H7 (cell line): ENCODE data around the gene C1QA. TPM values are rescaled to one million over a fixed set of nuclear protein-coding genes. Genes with fewer than 3 reads are reported as not detected.

ENCODE experiments used
- DNase-seq: peaks from one replicate; pipeline ENCODE4 v3.0.0; 2012
- H3K27me3 ChIP-seq: 2 replicates; pipeline ENCODE4 v1.6.0; 2011; ENCODE audit warnings: mild to moderate bottlenecking, low read length; ENCODE audit not compliant: control insufficient read depth, insufficient read depth
- H3K36me3 ChIP-seq: replicated peaks from 2 replicates; pipeline ENCODE4 v1.5.1; 2011; ENCODE audit warnings: low read length; ENCODE audit not compliant: control insufficient read depth, insufficient read depth
- H3K4me3 ChIP-seq: 2 replicates; pipeline ENCODE4 v1.5.1; 2011; ENCODE audit warnings: low read depth, mild to moderate bottlenecking, control low read depth, low read length, moderate library complexity; ENCODE audit not compliant: insufficient read depth
- total RNA-seq: library from RNA; depleted of rRNA; stranded (reverse); fragments of >200 nt; shearing (Covaris generic); gene quantifications from 2 replicates; pipeline ENCODE4 v1.2.3, GENCODE V29; 2014

Gene C1QA
- total RNA-seq, 1 experiment from 2014 or later, result not detected

- Histone ChIP-seq H3K36me3 (no peaks in the 10 kb centered on the region), H3K4me3 (no peak overlapping the region), H3K27me3 (no peaks in the 10 kb centered on the region; the same call in 1 of the 2 replicates)
- peak; percentile 75 for DNase-seq
These were observed 11.0 kb upstream of the C1QA start for GRCh38 chr1:22625262-22625925.

DNA sequence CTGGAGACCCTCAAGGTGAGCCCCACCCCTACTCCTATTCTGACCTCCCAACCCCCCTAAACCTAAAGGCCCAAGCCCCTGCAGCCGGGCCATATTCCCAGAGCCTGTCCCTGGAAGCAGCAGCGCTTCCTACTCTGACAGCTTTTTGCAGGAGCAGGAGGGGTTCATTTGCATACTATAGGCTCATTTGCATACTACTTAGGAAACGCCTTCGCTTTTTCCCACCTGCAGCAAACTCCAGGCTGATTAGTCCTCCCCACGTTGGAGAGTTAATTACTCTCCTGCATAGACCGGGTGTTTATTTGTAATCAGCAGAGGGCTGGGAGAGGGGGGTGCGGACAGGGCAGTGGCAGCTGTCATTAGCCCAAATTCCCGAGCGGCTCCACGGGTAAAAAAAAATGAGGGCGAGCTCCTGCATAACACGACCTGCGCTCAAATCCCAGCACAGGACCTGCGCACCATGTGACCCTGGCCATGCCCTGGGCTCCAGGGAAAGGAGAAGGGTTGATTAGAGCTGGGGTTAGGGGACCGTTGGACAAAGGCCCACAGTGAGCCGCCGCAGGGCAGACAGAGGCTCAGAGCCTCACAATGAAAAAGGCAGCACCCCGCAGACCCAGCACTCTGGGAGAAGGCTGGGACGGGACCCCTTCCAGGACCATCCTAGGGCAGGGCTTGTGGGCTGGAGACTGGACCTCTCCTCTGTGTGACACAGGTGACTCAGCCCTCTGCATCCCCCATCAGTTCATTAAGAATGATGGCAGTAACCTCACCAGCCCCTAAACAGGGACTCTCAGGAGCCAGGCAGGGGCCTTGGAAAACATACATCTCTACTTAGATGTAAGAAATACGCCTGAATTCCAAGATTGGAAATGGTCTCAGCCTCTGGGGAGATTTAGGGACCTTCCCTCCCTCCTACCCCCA is 9.9 kb upstream of the C1QA start:
- H3K36me3 ChIP-seq, result no peaks in the 10 kb centered on the region
- H3K4me3 ChIP-seq, result no peak overlapping the region
- DNase-seq, result peak; percentile 75
- no peaks in the 10 kb centered on the region; the same call in 1 of the 2 replicates for H3K27me3 ChIP-seq

DNA sequence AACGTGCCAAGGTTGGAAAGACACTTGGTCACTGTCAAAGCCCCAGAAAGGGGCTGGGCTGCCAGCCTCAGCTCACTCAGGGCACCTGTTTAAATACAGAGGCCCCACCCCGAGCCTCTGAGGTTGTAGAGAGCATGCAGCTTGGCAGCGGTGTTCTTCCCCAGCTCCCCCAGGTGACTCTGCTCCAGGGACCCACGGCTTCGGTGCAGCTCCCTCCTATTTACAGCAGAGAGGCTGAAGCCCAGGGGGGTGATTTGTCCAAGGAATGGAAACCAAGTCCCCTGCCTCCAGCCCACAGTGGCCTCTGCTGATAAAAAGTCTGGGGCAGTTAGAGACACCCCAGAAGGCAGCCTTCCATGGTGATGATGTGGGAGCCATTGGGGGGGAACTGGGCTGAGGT is 9.1 kb upstream of the C1QA start:
- Histone ChIP-seq H3K27me3 (no peaks in the 10 kb centered on the region; the same call in 1 of the 2 replicates), H3K4me3 (no peak overlapping the region), H3K36me3 (no peaks in the 10 kb centered on the region)
- no peak for DNase-seq

- no peak overlapping the region for H3K4me3 ChIP-seq
- H3K27me3 ChIP-seq, result no peaks in the 10 kb centered on the region; the same call in 1 of the 2 replicates
- DNase-seq, result no peak
These were observed 7.6 kb upstream of the C1QA start for GRCh38 chr1:22628698-22629444.

GRCh38 chr1:22629886-22630285 is 6.5 kb upstream of the C1QA start:
- Histone ChIP-seq H3K4me3 (no peak overlapping the region), H3K36me3 (no peaks in the 10 kb centered on the region), H3K27me3 (no peaks in the 10 kb centered on the region; the same call in 1 of the 2 replicates)
- peak; percentile 72 for DNase-seq

More at GRCh38 chr1:22628698-22629444, 7.6 kb upstream of the C1QA start:
- H3K36me3 ChIP-seq, result no peaks in the 10 kb centered on the region

GRCh38 chr1:22633697-22634463 is 2.5 kb upstream of the C1QA start:
- no peak for DNase-seq
- H3K27me3 ChIP-seq, result no peaks in the 10 kb centered on the region
- no peaks in the 10 kb centered on the region for H3K36me3 ChIP-seq
- H3K4me3 ChIP-seq, result no peak overlapping the region

DNA sequence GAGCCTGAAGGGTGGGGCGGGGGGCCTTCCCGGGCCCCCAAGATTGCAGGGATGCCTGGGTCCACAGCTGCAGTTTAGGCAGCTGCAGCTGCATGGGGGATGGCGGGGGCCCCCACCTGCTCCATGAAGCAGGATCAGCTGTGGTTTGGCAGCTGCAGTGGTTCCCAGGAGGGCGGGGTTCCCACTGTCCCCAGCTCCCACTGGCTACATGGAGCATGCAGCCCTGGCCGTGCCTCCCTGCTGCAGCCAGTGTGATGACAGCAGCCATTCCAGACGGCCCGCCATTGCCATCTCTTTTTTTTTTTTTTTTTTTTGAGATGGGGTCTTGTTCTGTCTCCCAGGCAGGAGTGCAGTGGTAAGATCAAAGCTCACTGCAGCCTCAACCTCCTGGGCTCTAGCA is 992 bp upstream of the C1QA start:
- no peaks in the 10 kb centered on the region for H3K36me3 ChIP-seq
- H3K27me3 ChIP-seq, result no peaks in the 10 kb centered on the region
- no peak overlapping the region for H3K4me3 ChIP-seq
- no peak for DNase-seq

DNA sequence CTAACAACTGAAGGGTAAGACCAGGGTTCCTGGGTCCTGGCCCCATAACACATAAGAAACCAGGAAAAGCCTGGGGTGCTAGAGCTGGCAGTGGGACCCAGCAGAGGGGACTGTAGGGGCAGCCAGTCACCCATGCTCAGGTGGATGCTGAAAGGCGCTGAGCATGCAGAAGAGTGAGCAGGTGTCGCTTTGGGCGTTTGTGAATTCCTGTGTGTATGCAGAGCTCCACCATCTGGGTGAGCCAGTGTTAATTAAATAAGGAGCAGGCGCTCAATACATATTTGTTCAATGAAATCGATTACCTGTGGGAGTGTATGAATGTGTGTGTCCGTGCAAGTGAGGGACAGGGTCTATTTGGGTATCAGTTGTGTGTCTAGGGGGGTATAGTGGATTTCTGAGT is 499 bp downstream of the C1QA start:
- Histone ChIP-seq H3K36me3 (no peaks in the 10 kb centered on the region), H3K4me3 (no peak overlapping the region), H3K27me3 (no peaks in the 10 kb centered on the region)
- DNase-seq, result no peak

GRCh38 chr1:22637907-22638445 is 1.5 kb downstream of the C1QA start:
- DNase-seq, result no peak

DNA sequence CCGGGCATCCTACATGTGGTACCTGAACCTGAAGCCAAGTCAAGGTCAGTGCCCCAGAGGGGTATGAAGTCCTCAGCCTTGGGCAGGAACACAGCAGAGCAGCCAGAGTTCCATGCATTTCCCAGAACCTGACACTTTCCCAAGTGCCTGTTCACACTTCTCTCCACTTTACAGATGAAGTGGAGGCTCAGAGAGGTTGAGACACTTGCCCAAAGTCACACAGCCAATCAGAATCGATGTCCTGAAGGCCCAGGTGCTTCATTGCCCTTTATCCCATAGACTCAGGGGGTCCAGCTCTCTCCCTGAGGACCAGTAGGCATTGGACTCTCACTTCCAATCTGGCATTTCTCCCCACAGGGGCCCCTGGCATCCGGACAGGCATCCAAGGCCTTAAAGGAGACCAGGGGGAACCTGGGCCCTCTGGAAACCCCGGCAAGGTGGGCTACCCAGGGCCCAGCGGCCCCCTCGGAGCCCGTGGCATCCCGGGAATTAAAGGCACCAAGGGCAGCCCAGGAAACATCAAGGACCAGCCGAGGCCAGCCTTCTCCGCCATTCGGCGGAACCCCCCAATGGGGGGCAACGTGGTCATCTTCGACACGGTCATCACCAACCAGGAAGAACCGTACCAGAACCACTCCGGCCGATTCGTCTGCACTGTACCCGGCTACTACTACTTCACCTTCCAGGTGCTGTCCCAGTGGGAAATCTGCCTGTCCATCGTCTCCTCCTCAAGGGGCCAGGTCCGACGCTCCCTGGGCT is 2.2 kb downstream of the C1QA start:
- H3K4me3 ChIP-seq, result no peak overlapping the region
- no peaks in the 10 kb centered on the region for H3K27me3 ChIP-seq
- H3K36me3 ChIP-seq, result no peaks in the 10 kb centered on the region
- no peak for DNase-seq

More at GRCh38 chr1:22637907-22638445, 1.5 kb downstream of the C1QA start:
- Histone ChIP-seq H3K27me3 (no peaks in the 10 kb centered on the region), H3K4me3 (no peak overlapping the region), H3K36me3 (no peaks in the 10 kb centered on the region)

GRCh38 chr1:22639286-22639685 is 2.9 kb downstream of the C1QA start:
- Histone ChIP-seq H3K36me3 (no peaks in the 10 kb centered on the region), H3K27me3 (no peaks in the 10 kb centered on the region), H3K4me3 (no peak overlapping the region)
- peak; percentile 94 for DNase-seq

DNA sequence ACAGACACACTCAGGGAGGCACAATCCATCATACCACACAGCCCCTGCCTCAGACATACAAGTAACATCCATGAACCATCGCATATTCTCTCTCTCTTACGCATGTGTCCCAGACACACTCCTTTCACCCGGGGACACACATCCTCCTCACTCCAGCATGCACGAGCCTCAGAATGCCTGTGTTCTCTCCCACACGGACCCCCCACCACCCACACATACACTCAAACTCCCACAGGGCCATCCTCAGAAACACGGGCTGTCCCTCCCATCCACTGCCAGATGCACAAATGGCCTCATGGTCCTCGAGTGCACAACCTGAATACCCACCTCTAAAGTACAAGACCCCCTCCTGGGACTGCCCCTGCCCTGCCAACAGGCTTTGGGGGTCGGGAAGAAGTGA is 4.8 kb downstream of the C1QA start:
- no peak for DNase-seq
- Histone ChIP-seq H3K4me3 (no peak overlapping the region), H3K36me3 (no peaks in the 10 kb centered on the region), H3K27me3 (no peaks in the 10 kb centered on the region)

DNA sequence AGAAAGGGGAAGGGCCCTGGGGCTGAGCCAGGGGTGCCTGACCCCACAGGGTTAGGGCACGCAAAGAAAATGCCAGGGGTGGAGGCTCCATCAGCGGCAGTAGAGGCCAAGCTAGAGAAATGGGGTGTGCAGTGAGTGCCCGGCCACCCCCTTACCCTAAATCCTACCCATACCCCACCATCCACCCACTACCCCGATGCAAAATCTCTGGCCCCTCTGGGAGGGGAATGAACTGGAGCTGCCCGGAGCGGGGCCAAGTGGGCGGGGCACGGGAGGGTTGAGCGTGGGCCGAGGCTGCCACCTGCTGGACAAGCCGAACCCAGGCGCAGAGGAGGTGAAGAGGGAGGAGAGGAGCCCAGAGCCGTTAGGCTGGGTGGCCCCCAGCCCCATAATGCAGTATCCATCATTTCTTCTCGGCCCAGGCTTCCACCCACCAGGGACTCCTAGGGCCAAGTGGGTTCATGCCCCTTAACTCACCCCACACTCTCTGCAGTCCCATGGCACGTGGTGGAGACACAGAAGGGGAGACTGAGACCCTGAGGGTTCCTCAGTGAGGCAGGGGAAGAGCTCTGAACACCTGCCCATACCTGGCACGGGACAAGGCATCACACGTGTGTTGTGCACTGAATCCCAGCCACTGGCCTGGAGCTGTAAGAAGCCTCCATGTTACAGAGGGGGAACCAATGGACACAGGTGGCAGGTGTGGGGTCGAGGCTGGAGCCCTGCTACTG is 5.6 kb downstream of the C1QA start:
- Histone ChIP-seq H3K4me3 (no peak overlapping the region), H3K36me3 (no peaks in the 10 kb centered on the region), H3K27me3 (no peaks in the 10 kb centered on the region)
- DNase-seq, result peak; percentile 97
